IPS-20b (cell line): Measurements from ENCODE around the gene EDARADD.
"Not testable (repeated sequence)": the region's sequence is repeated elsewhere in the genome, so short reads cannot be mapped to it uniquely, and the experiment has no call there.

Experiments
- H3K27ac ChIP-seq: one replicate; pipeline ENCODE4 v1.5.1; 2013; ENCODE audit warnings: low read length
- H3K27me3 ChIP-seq: 2 replicates; pipeline ENCODE4 v1.6.1; 2013; ENCODE audit warnings: mild to moderate bottlenecking, low read length, inconsistent platforms; ENCODE audit not compliant: insufficient read depth
- H3K36me3 ChIP-seq: 2 replicates; pipeline ENCODE4 v1.6.1; 2013; ENCODE audit warnings: low read depth, mild to moderate bottlenecking, inconsistent platforms, low read length, moderate library complexity; ENCODE audit not compliant: insufficient read depth
- H3K4me1 ChIP-seq: 2 replicates; pipeline ENCODE4 v1.6.1; 2013; ENCODE audit warnings: mild to moderate bottlenecking, control low read depth, inconsistent platforms, low read length, moderate library complexity; ENCODE audit not compliant: insufficient read depth
- H3K4me3 ChIP-seq: 2 replicates; pipeline ENCODE4 v1.5.1; 2013; ENCODE audit warnings: mild to moderate bottlenecking, low read length, inconsistent platforms
- H3K9ac ChIP-seq: 2 replicates; pipeline ENCODE4 v1.6.1; 2013; ENCODE audit warnings: low read depth, mild to moderate bottlenecking, inconsistent platforms, low read length, moderate library complexity
- H3K9me3 ChIP-seq: 2 replicates; pipeline ENCODE4 v1.6.1; 2013; ENCODE audit warnings: mild to moderate bottlenecking, low read depth, low read length, inconsistent platforms; ENCODE audit not compliant: insufficient read depth

EDARADD gene

GRCh38 chr1:236365999-236366570 is 28.0 kb upstream of the EDARADD start:
- Histone ChIP-seq H3K4me1 (no peaks in the 10 kb centered on the region), H3K4me3 (no peak overlapping the region), H3K9me3 (no peaks in the 10 kb centered on the region), H3K27ac (no peak overlapping the region), H3K27me3 (no peaks in the 10 kb centered on the region), H3K36me3 (no peaks in the 10 kb centered on the region), H3K9ac (no peak overlapping the region)

GRCh38 chr1:236366681-236367080 is 27.4 kb upstream of the EDARADD start:
- H3K27ac ChIP-seq, H3K4me3 ChIP-seq, H3K36me3 ChIP-seq, H3K4me1 ChIP-seq, H3K9me3 ChIP-seq, H3K27me3 ChIP-seq, H3K9ac ChIP-seq: not testable (repeated sequence)

DNA sequence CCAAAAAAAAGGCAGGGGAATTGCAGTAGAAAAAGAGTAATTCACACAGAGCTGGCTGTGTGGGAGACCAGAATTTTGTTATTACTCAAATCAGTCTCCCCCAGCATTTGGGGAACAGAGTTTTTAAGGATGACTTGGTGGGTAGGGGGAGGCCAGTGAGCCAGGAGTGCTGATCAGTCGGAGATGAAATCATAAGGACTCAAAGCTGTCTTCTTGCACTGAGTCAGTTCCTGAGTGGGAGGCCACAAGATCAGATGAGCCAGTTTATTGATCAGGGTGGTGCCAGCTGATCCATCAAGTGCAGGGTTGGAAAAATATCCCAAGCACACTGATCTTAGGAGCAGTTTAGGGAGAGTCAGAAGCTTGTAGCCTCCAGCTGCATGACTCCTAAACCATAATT is 23.7 kb upstream of the EDARADD start:
- H3K36me3 ChIP-seq, result no peaks in the 10 kb centered on the region
- no peak overlapping the region for H3K4me3 ChIP-seq
- no peaks in the 10 kb centered on the region for H3K9me3 ChIP-seq
- no peaks in the 10 kb centered on the region for H3K4me1 ChIP-seq
- H3K27ac ChIP-seq, result no peak overlapping the region
- no peaks in the 10 kb centered on the region for H3K27me3 ChIP-seq
- no peak overlapping the region for H3K9ac ChIP-seq

GRCh38 chr1:236371083-236371482 is 23.0 kb upstream of the EDARADD start:
- H3K27me3 ChIP-seq, result no peaks in the 10 kb centered on the region
- no peak overlapping the region for H3K27ac ChIP-seq
- no peaks in the 10 kb centered on the region for H3K4me1 ChIP-seq
- H3K4me3 ChIP-seq, result no peak overlapping the region
- no peaks in the 10 kb centered on the region for H3K9me3 ChIP-seq
- H3K9ac ChIP-seq, result no peak overlapping the region
- no peaks in the 10 kb centered on the region for H3K36me3 ChIP-seq

GRCh38 chr1:236377832-236378535 is 16.1 kb upstream of the EDARADD start:
- Histone ChIP-seq H3K36me3 (no peaks in the 10 kb centered on the region), H3K4me1 (no peaks in the 10 kb centered on the region), H3K9ac (no peak overlapping the region), H3K4me3 (no peak overlapping the region), H3K27me3 (no peaks in the 10 kb centered on the region), H3K27ac (no peak overlapping the region), H3K9me3 (no peaks in the 10 kb centered on the region)

DNA sequence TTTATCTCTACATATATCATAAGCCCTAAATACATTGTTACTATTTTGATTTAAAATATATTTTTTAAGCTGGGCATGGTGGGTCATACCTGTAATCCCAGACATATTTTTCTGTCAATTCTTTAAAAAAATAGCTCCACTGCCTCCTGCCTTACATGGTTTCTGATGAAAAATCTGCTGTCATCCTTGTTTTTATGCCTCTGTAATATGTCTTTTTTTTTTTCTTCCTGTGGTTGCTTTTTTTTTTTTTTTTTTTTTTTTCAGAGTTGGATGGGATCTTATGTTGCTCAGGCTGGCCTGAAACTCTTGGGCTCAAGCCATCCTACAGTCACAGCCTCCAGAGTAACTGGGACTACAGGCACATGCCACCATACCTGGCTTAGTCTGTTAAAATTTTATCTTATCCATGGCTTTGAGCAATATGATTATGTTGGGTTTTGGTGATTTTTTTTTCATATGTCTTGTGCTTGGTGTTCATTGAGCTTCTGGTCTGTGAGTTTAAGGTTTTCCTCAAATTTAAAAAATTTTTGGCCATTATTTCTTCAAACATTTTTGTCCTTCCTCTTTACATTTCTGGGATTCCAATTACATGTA is 12.4 kb upstream of the EDARADD start:
- no peaks in the 10 kb centered on the region for H3K36me3 ChIP-seq
- H3K9me3 ChIP-seq, result no peaks in the 10 kb centered on the region
- H3K4me3 ChIP-seq, result no peak overlapping the region
- H3K27ac ChIP-seq, result no peak overlapping the region
- H3K4me1 ChIP-seq, result no peaks in the 10 kb centered on the region
- no peak overlapping the region for H3K9ac ChIP-seq
- no peaks in the 10 kb centered on the region for H3K27me3 ChIP-seq

DNA sequence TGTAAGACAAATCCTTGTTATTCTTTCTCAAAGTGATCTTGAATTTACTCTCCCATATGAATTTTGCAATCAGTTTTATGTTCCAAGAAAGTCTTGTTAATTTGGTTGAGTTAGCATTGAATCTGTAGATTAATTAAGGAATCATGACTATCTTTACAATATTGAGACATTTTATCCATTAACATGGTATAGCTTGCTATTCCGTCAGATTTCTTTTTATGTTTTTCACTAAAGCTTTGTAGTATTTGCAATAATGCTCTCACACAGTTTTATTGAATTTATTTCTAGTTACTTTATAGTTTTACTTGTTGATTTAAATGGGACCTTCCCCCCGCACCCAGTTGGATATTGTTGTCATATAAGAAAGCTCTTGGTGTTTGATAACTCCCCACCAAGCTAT is 5.8 kb upstream of the EDARADD start:
- Histone ChIP-seq H3K27ac (no peak overlapping the region), H3K9me3 (no peaks in the 10 kb centered on the region), H3K36me3 (no peaks in the 10 kb centered on the region), H3K9ac (no peak overlapping the region), H3K4me1 (no peaks in the 10 kb centered on the region), H3K4me3 (no peak overlapping the region), H3K27me3 (0 out of 2 replicates have a peak, but pooled peaks cover under 1% of the 10 kb centered on the region)

GRCh38 chr1:236389253-236389652 is 4.8 kb upstream of the EDARADD start:
- no peaks in the 10 kb centered on the region for H3K9me3 ChIP-seq
- no peak overlapping the region for H3K9ac ChIP-seq
- H3K4me3 ChIP-seq, result no peak overlapping the region
- peaks cover 10% of the 10 kb centered on the region for H3K27me3 ChIP-seq
- no peaks in the 10 kb centered on the region for H3K4me1 ChIP-seq
- H3K27ac ChIP-seq, result no peak overlapping the region
- no peaks in the 10 kb centered on the region for H3K36me3 ChIP-seq

GRCh38 chr1:236391008-236391407 is 3.1 kb upstream of the EDARADD start:
- no peak overlapping the region for H3K9ac ChIP-seq
- no peaks in the 10 kb centered on the region for H3K36me3 ChIP-seq
- no peak overlapping the region for H3K27ac ChIP-seq
- peaks cover 28% of the 10 kb centered on the region for H3K27me3 ChIP-seq
- 0 out of 2 replicates have a peak, but pooled peaks cover under 1% of the 10 kb centered on the region for H3K4me1 ChIP-seq
- no peaks in the 10 kb centered on the region for H3K9me3 ChIP-seq
- H3K4me3 ChIP-seq, result no peak overlapping the region

DNA sequence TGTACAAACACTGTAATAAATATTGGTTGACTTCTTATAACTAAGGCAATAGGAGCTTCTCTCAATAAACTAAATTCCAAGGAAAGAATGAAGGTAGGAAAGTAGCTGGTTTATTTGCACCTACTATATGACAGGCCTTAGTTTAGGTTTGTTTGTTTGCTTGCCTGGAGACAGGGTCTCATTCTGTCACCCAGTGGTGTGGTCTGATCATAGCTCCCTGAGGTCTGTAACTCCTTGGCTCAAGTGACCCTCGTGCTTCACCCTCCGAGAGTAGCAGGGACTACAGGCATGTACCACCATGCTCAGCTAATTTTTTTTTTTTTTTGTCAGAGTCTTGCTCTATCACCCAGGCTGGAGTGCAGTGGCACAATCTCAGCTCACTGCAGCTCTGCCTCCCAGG is 1.9 kb upstream of the EDARADD start:
- H3K27ac ChIP-seq, result no peak overlapping the region
- no peak overlapping the region for H3K9ac ChIP-seq
- peaks cover 39% of the 10 kb centered on the region for H3K27me3 ChIP-seq
- H3K4me3 ChIP-seq, result no peak overlapping the region
- H3K36me3 ChIP-seq, result no peaks in the 10 kb centered on the region
- peaks cover 5% of the 10 kb centered on the region for H3K4me1 ChIP-seq
- H3K9me3 ChIP-seq, result no peaks in the 10 kb centered on the region

- H3K9ac ChIP-seq, result peak overlapping the region; percentile 65; the same call in 1 of the 2 replicates
- H3K27me3 ChIP-seq, result peaks cover 41% of the 10 kb centered on the region
- H3K27ac ChIP-seq, result no peak overlapping the region
- no peaks in the 10 kb centered on the region for H3K36me3 ChIP-seq
- H3K9me3 ChIP-seq, result no peaks in the 10 kb centered on the region
- peaks cover 10% of the 10 kb centered on the region for H3K4me1 ChIP-seq
- H3K4me3 ChIP-seq, result peak overlapping the region; percentile 93
These were observed 768 bp downstream of the EDARADD start for GRCh38 chr1:236394879-236395229.
